Stimulated activated CD8-positive, alpha-beta memory T cell treated with anti-CD3 and anti-CD28 coated beads, Interleukin-4, amount 100 ng/mL, for 4 hours (primary cell): ENCODE measurements around the gene PARN.
"Not testable (repeated sequence)": the region's sequence is repeated elsewhere in the genome, so short reads cannot be mapped to it uniquely, and the experiment has no call there.

Experiments used
- DNase-seq, 2 donors: peaks; one replicate each; pipeline ENCODE4 v3.0.0-alpha.2; 2020; ENCODE audit warnings: low read depth in 2 of 2, low spot score in 1 of 2

PARN gene

DNA sequence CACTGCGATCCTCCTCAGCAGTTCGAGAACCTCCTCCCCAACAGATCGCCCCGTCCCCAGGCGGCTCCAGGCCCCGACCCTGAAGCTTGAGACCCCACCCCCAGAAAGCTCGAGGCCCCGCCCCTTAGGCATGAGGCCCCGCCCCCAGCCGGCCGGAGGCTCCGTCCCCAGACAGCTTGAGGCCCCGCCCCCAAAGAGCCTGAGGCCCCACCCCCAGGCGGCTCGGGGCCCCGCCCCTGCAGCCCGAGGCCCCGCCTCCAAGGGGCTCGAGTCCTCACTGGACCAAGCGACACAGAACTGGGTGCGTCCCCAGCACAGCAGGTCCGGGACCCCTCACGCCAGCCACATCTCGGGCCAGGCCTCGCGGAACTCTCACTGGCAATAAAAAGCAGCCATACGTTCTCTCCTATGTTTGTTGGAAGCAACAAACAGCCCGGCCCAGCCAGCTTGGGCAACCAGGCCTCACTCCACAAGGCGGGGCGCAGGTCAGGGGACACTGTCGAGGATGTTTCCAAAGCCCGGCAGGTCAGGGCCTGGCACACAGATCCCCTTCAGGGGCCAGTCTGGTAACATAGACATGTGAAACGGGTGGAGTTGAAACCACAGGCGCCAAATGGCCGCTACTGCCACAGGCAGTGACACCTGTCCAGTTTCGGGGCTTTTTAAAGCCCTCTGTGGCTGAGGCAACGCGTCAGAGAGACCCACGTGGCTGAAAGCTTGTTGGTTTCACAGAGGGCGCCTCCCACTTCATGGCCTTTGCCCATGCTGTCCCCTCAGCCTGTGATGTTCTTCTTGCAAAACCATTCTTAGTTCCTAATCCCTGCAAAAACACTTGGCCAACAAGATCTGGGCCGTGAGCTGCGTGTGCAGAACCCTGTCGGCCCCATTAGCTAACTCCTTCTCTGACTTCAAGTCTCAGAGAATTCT, 224.2 kb downstream of the PARN start:
- no peak for DNase-seq

DNA sequence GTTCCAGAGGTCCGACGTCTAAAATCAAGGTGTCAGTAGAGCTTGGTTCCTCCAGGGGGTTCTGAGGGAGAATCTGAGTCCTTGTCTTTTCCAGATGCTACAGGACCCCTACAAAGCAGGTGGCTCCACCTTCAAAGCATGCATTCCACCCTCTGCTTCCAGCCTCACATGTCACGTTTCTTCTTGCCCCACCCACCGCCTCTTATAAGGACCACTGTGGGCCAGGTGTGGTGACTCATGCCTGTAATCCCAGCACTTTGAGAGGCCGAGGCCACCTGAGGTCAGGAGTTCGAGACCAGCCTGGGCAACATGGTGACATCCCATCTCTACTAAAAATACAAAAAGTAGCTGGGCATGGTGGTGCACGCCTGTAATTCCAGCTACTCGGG, 227.1 kb downstream of the PARN start:
- not testable (repeated sequence) for DNase-seq

DNA sequence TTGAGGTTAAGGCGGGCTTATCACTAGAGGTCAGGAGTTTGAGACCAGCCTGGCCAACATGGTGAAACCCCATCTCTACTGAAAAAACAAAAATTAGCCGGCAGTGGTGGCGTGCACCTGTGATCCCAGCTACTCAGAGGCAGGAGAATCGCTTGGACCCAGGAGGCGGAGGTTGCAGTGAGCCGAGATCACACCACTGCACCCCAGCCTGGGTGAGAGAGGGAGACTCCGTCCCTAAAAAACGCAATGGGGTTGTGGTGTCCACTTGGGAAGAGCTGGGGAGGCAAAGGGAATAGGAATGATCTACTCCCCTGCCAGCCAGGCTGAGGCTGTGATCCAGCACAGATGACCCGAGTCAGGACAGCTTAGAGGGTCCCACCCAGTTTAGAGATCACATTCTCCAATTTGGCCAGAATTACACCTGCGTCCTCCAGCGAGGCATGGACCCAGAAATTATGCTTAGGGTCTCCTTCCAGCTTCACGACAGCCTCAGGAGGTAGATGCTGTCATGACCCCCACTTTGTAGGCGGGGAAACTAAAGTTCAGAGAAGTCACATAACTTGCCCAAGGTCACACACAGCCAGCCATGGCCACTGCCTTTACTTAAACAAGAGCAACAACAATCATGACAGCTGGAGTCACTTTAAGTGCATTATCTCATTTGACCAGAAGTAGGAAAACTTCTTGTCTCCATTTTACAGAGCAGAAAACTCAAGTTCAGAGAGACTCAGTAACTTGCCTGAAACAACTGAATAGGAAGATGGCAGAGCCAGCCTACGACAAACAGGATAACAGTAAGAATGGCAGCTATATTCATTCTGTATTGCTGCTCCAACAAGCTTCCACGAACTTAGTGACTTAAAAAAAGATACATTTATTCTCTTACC, 227.7 kb downstream of the PARN start:
- DNase-seq: not testable (repeated sequence)

DNA sequence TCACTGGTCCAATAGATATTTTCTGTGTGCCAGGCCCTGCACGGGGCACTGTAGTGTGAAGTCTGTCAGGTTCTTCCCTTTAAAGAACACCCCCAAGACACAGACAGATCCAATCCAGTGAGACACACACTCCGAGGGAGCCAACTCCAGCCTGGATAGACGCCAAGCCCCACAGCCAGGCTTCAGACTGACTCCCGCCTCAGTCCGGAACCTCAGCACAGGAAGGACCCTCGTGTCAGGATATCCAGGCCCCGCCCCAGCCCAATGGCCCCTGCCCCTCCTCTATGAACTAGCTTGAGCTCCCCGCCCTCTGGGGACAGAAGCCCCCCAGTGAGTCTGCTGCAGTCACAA, 228.4 kb downstream of the PARN start:
- DNase-seq: not testable (repeated sequence)

DNA sequence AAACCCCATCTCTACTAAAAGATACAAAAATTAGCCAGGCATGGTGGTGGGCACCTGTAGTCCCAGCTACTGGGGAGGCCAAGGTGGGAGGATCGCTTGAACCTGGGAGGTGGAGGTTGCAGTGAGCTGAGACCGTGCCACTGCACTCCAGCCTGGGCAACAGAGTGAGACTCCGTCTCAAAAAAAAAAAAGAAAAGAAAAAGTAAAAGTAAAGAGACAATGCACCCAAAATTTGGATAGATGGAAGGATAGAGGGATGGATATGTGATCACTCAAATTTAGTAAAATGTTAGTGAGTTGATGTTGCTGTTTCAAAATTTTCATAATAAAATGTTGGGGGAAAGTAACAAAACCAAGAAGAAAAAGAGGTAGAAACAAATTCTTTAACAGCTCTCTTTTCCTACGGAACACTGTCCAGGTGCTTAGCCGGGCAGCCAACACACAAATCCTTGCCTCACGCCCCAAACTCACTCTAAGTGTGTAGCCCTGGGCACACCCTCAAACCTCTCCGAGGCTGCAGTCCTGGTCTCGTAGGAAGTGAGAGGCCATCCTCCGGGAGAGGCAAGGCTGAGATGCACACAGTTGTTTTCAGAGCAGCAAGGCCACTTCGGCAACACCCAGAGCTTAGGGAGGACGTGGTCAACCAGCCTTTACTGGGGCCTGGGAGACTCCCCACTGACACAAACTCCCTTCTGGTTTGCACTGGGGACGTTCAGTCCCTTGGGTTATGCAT, 228.9 kb downstream of the PARN start:
- not testable (repeated sequence) for DNase-seq

DNA sequence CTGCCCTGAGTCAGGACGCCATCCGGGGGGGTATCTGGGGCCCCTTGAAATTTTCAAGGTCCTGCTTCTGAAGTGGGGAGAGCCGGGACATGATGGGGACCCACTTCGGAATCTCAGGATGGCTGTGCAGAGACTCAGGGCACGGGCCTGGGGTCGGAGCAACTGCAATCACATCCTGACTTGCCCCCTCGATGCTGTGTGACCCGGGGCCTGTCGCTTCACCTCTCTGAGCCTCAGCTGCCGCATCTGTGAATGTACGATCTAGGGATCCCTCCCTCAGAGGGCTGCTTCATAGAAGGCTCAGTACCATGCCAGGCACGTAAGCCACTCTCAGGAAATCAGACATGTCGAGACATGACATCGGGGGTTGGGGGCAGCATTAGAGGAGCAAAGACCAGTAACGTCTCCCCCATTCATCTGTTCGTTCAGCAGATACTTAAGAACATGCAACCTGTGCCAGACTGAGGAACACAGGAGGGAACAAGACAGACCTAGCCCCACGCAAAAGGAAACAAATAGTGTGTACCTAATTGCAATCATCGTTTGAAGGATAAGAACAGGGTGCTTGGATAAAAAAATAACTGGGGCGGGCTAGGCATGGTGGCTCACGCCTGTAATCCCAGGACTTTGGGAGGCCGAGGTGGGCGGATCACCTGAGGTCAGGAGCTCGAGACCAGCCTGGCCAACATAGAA, 229.6 kb downstream of the PARN start:
- DNase-seq: no peak

DNA sequence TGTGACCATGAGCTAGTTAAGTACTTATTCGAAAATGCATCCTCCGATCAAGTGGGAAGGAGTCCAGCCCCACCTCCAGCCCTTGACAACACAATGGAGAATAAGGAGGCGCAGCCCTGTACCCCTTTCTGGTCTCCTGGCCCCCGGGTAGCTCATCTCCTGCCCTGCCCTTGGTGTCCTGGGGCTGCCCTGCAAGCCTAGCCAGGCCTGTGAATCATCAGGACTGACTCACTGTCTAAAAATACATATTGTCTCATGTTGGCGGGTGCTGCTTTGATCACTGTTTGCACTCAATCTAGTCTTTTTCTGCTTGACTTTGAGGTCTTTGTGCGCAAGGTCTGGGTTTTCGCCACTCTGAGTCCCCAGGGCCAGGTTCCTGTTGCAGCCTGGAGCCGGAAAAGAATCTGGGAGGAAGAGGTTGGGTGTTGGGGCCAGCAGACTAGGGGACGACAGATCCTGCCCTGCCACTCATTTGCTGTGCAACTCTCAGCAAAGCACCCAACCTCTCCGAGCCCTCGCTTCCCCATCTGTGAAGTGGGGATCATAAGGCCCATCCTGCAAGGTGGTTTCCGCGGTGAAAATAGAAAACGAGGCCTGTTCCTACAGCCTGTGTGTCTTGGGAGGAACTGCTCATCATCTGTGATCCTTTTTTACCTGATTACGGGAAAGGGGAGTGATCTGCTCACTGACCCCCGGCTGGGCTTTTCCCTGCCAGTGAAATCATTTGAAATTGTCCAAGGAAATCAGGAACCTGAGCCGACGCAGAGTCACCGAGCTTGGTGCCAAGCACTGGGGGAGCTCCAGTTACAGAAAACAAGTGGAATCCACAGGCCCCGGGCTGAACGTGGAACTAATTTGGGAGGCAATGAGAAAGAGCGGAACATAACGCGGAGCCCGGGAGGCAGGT, 230.4 kb downstream of the PARN start:
- no peak for DNase-seq

DNA sequence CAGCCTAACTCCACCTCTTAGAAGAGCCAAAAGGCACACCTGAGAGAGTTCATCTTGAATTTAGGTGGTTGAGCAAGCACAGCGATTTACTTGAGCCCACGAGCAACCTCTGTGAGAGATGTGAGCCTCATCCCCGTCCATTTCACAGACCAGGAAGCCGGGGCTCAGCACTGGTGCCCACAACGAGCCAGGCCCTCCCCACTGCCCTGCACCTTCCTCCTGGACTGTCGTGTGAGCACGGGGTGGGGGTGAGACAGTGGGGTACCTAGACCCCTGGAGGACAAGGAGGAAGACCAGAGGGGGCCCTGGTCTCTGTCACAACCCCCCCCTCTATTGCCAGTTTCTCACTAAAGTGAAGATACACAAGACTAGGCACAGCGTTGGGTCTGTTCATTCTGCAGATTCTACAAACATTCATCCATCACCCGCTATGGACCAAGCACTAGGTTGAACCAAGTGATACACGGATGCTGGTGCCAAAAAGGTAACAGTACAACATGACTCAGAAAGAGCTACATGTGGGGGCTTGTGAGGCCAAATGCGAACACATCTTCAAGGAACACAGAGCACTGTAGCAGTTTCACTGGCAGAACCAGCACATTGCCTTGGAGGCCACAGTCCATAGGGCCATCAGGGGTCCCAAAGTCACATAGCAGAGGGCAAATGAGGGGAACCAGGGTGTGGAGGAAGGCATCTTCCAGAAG, 231.9 kb downstream of the PARN start:
- DNase-seq: no peak

DNA sequence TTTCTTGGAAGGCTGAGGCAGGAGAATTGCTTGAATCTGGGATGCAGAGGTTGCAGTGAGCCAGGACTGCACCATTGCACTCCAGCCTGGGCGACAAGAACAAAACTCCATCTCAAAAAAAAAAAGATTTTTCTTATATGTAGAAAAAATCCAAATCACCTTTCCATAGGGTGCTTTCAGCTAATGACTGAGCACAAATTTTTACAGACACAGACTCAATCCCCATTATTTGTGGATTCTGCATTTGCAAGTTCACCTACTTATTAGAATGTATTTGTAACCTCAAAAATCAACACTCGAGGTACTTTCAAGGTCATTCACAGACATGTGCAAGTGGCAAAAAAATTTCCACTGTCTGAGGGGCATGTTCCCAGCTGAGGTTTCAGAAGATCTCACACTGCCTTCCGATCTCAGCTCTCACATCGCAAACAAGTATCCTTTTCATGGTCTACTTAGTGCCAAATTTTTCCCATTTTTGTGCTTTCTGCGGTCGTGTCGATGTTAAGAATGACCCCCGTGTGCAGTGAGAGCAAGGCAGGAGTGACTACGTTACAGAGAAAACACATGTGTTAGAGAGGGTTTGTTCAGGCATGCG, 234.3 kb downstream of the PARN start:
- DNase-seq: not testable (repeated sequence)

DNA sequence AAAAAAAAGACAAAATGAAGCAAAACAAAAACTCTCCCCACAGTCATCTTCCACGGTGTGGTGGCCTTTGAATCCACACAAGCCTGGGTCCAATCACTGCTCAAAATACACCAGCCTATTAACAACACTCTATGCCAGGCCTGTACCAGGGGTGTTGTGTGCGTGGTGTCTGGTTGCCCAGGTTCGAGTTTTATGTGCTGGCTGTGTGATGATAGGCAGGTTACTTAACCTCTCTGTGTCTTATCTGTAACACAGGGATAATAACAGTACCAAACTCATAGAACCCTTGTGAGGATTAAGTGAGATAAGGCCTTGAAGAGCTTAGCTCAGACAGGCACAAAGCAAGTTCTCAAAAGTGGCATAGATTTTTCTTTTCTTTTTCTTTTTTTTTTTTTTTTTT, 235.2 kb downstream of the PARN start:
- no peak for DNase-seq

DNA sequence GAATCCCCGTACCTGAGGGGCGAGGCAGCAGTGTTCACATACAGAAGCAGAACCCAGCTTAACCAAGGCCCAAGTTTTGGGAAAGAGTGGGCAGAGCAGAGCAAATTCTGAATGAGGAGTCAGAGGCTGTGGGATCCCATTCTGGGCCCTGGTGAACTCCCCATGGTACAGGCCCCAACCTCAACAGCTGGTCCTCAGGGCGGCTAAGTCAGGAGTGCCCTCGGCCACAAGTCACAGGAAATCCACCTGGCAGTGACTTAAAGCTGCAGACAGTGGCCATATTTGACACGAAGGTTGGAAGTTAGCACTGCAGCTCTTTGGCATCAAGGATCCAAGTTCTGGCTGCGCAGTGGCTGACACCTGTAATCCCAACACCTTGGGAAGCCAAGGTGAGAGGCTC, 237.1 kb downstream of the PARN start:
- DNase-seq: no peak

DNA sequence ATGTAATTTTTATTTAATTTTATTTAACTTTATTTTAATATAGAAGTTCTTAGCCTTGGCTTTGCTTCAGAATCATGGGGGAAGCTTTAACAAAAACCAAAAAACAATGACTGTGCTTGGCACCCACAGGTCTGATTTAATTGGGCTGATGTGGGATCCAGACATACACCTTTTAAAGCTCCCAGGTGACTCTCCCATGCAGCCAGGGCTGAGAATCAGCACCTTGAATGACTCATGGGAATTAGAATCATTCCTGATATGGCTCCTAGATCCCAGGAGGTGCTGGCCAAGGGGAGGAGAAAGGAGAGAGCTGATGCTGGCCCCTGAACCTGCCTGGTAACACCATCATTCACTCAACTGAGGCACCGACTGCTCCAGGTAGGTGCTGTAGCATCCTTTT, 240.7 kb downstream of the PARN start:
- DNase-seq: no peak

DNA sequence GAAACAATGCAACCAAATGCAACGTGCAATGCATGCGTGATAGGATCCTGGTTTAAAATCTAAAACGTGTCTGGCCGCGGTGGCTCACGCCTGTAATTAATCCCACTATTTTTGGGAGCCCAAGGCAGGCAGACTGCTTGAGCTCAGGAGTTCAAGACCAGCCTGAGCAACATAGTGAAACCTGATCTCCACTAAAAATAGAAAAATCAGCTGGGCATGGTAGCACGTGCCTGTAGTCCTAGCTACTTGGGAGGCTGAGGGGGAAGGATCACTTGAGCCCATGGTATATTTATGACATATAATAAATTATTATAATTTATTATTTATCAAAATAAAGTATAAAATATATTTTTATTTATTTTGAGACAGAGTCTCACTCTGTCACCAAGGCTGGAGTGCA, 241.8 kb downstream of the PARN start:
- DNase-seq: no peak

DNA sequence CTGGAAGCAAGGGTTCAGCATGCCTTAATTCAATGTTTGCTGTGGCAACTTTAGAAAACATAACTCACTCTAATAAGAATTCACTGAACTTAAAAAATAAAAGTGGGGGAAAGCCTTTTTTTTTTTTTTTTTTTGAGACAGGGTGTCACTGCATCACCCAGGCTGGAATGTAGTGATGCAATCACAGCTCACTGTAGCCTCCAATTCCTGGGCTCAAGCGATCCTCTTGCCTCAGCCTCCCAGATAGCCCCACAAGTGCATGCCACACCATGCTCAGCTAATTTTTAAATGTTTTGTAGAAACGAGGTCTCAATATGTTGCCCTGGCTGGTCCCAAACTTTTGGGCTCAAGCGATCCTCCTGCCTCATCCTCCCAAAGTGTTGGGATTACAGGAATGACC, 243.9 kb downstream of the PARN start:
- DNase-seq: no peak
